ENCODE measurements around the gene KHDRBS2. TPM values are rescaled to one million over a fixed set of nuclear protein-coding genes. Genes with fewer than 3 reads are reported as not detected.

Gene KHDRBS2
- total RNA-seq, 1 experiment from 2014 or later: 1.2 TPM

- no peak for TF ChIP-seq JUN (CRISPR knock-in tag; IDR thresholded peaks at IDR 0.05)
- TF ChIP-seq MLX (CRISPR knock-in tag; IDR thresholded peaks at IDR 0.05): no peak
- no peak for TF ChIP-seq E2F5 (CRISPR knock-in tag; IDR thresholded peaks at IDR 0.05)
- no peak for TF ChIP-seq NFYB (CRISPR knock-in tag; conservative IDR thresholded peaks at IDR 0.05; ENCODE audit: low read depth)
- Mint-ChIP-seq H3K27me3 (ENCODE audit: low read depth) (no peaks in the 10 kb centered on the region), H3K4me3 (no peak overlapping the region), H3K36me3 (peaks cover 3% of the 10 kb centered on the region), H3K27ac (no peak overlapping the region), H3K4me1 (no peaks in the 10 kb centered on the region), H3K9me3 (peaks cover 14% of the 10 kb centered on the region)
- ATAC-seq: no peak
- DNase-seq (ENCODE audit: low spot score): no peak
- ChIA-PET POLR2A (no interaction called here), CTCF (no interaction called here)
Observed at GRCh38 chr6:61901748-61902147, 384.3 kb downstream of the KHDRBS2 start.

GRCh38 chr6:61894536-61894935 lies 391.5 kb downstream of the KHDRBS2 start:
- DNase-seq (ENCODE audit: low spot score): no peak
- H3K27me3 Mint-ChIP-seq (ENCODE audit: low read depth): no peaks in the 10 kb centered on the region
- CTCF ChIA-PET: no interaction called here
- no peak overlapping the region for H3K4me3 Mint-ChIP-seq
- peaks cover 16% of the 10 kb centered on the region for H3K9me3 Mint-ChIP-seq
- H3K36me3 Mint-ChIP-seq: peaks cover 6% of the 10 kb centered on the region; the same call in 1 of the 2 replicates
- ATAC-seq: no peak
- POLR2A ChIA-PET: no interaction called here
- no peak for TF ChIP-seq ZNF121 (CRISPR knock-in tag; IDR thresholded peaks at IDR 0.05)
- no peak for TF ChIP-seq ERG (CRISPR knock-in tag; IDR thresholded peaks at IDR 0.05)
- TF ChIP-seq ATF1 (CRISPR knock-in tag; IDR thresholded peaks at IDR 0.05): no peak
- TF ChIP-seq JUN (CRISPR knock-in tag; IDR thresholded peaks at IDR 0.05): no peak
- TF ChIP-seq NFATC4 (CRISPR knock-in tag; IDR thresholded peaks at IDR 0.05): no peak
- TF ChIP-seq HMGXB4 (CRISPR knock-in tag; IDR thresholded peaks at IDR 0.05): no peak
- no peak for TF ChIP-seq ZSCAN18 (CRISPR knock-in tag; IDR thresholded peaks at IDR 0.05)
- TF ChIP-seq ZBTB43 (CRISPR knock-in tag; IDR thresholded peaks at IDR 0.05): no peak
- no peak for TF ChIP-seq ETV6 (CRISPR knock-in tag; IDR thresholded peaks at IDR 0.05)
- TF ChIP-seq SP1 (CRISPR knock-in tag; conservative IDR thresholded peaks at IDR 0.05): no peak
- no peak for TF ChIP-seq SOX15 (CRISPR knock-in tag; IDR thresholded peaks at IDR 0.05)
- no peak for TF ChIP-seq FOXP4 (CRISPR knock-in tag; IDR thresholded peaks at IDR 0.05)
- TF ChIP-seq TCF7 (CRISPR knock-in tag; IDR thresholded peaks at IDR 0.05; ENCODE audit: low read depth): no peak
- no peak for TF ChIP-seq FOXP1 (CRISPR knock-in tag; IDR thresholded peaks at IDR 0.05; ENCODE audit: borderline replicate concordance)
- TF ChIP-seq CTCF (IDR thresholded peaks at IDR 0.05): no peak
- TF ChIP-seq PREB (CRISPR knock-in tag; IDR thresholded peaks at IDR 0.05; ENCODE audit: borderline replicate concordance): no peak
- TF ChIP-seq TEAD1 (CRISPR knock-in tag; IDR thresholded peaks at IDR 0.05): no peak
- H3K27ac Mint-ChIP-seq: no peak overlapping the region
- H3K4me1 Mint-ChIP-seq: no peaks in the 10 kb centered on the region
